ENCODE data around the gene DLG1.

The DLG1 gene

GRCh38 chr3:197248341-197248740 lies 50.1 kb downstream of the DLG1 start:
- no peak for DNase-seq (ENCODE audit: low read depth in 2 of 2)

- no peak for DNase-seq (ENCODE audit: low read depth in 2 of 2)
These were observed 53.7 kb downstream of the DLG1 start for GRCh38 chr3:197244751-197245150.

- DNase-seq (ENCODE audit: low read depth in 2 of 2) = no peak
These were observed 55.5 kb downstream of the DLG1 start for GRCh38 chr3:197242784-197243432.

- DNase-seq (ENCODE audit: low read depth in 2 of 2) = no peak
These were observed 57.2 kb downstream of the DLG1 start for GRCh38 chr3:197241173-197241572.

GRCh38 chr3:197239857-197240256 lies 58.6 kb downstream of the DLG1 start:
- no peak for DNase-seq (ENCODE audit: low read depth in 2 of 2)

- no peak for DNase-seq (ENCODE audit: low read depth in 2 of 2)
These were observed 59.6 kb downstream of the DLG1 start for GRCh38 chr3:197238842-197239241.

- DNase-seq (ENCODE audit: low read depth in 2 of 2) = no peak
These were observed 60.5 kb downstream of the DLG1 start for GRCh38 chr3:197237897-197238296.

- no peak for DNase-seq (ENCODE audit: low read depth in 2 of 2)
These were observed 62.0 kb downstream of the DLG1 start for GRCh38 chr3:197236362-197236761.

- no peak for DNase-seq (ENCODE audit: low read depth in 2 of 2)
These were observed 63.2 kb downstream of the DLG1 start for GRCh38 chr3:197234947-197235914.

GRCh38 chr3:197231321-197231720 lies 67.1 kb downstream of the DLG1 start:
- no peak for DNase-seq (ENCODE audit: low read depth in 2 of 2)

GRCh38 chr3:197229836-197230235 lies 68.6 kb downstream of the DLG1 start:
- DNase-seq (ENCODE audit: low read depth in 2 of 2) = no peak

GRCh38 chr3:197229178-197229577 lies 69.2 kb downstream of the DLG1 start:
- no peak for DNase-seq (ENCODE audit: low read depth in 2 of 2)

- no peak for DNase-seq (ENCODE audit: low read depth in 2 of 2)
These were observed 70.4 kb downstream of the DLG1 start for GRCh38 chr3:197227780-197228574.

- no peak for DNase-seq (ENCODE audit: low read depth in 2 of 2)
These were observed 72.2 kb downstream of the DLG1 start for GRCh38 chr3:197226179-197226578.

GRCh38 chr3:197225579-197225978 lies 72.8 kb downstream of the DLG1 start:
- no peak for DNase-seq (ENCODE audit: low read depth in 2 of 2)

- DNase-seq (ENCODE audit: low read depth in 2 of 2) = no peak
These were observed 74.4 kb downstream of the DLG1 start for GRCh38 chr3:197224034-197224444.

- no peak for DNase-seq (ENCODE audit: low read depth in 2 of 2)
These were observed 75.5 kb downstream of the DLG1 start for GRCh38 chr3:197222937-197223370.

- DNase-seq (ENCODE audit: low read depth in 2 of 2) = no peak
These were observed 78.8 kb downstream of the DLG1 start for GRCh38 chr3:197219619-197220018.

- DNase-seq (ENCODE audit: low read depth in 2 of 2) = no peak
These were observed 80.2 kb downstream of the DLG1 start for GRCh38 chr3:197218210-197218609.

GRCh38 chr3:197216914-197217313 lies 81.5 kb downstream of the DLG1 start:
- no peak for DNase-seq (ENCODE audit: low read depth in 2 of 2)

- DNase-seq (ENCODE audit: low read depth in 2 of 2) = no peak
These were observed 82.1 kb downstream of the DLG1 start for GRCh38 chr3:197216169-197216860.

- DNase-seq (ENCODE audit: low read depth in 2 of 2) = no peak
These were observed 86.1 kb downstream of the DLG1 start for GRCh38 chr3:197212290-197212689.
